HepG2 (cell line): Measurements from ENCODE around the gene LYZ. TPM values are rescaled to one million over a fixed set of nuclear protein-coding genes. Genes with fewer than 3 reads are reported as not detected.

Source experiments
- DPF2 ChIP-seq: sonication (generic); formaldehyde crosslinking; IDR thresholded peaks from 2 replicates; pipeline ENCODE4 v1.4.0; 2020; ENCODE audit warnings: mild to moderate bottlenecking, low read depth, missing genetic modification reagents, borderline replicate concordance
- HNRNPUL1 ChIP-seq: fragments of 200-400 bp; formaldehyde crosslinking; IDR thresholded peaks from 2 replicates; pipeline ENCODE4 v1.6.1; 2017; ENCODE audit warnings: low read depth, mild to moderate bottlenecking, low read length, moderate library complexity
- ZFP36L2 ChIP-seq: sonication (generic); formaldehyde crosslinking; IDR thresholded peaks from 2 replicates; pipeline ENCODE4 v1.4.0; 2020; ENCODE audit warnings: missing genetic modification reagents
- polyA plus RNA-seq, 8 experiments: library from polyadenylated mRNA; depleted of rRNA in 3 of 8; stranded (reverse) in 7 of 8; unstranded in 1 of 8; fragments of >200 nt; fragmentation: Illumina TruSeq in 4 of 8; extraction: Trizol in 4 of 8; gene quantifications; 2 replicates each; pipeline versions ENCODE4 v1.2.1 to v1.2.3, GENCODE V29; 2011 to 2016; ENCODE audit warnings: low read depth in 4 of 8, missing spikeins in 1 of 8, mixed read lengths in 1 of 8; ENCODE audit not compliant: insufficient read depth in 1 of 8
- total RNA-seq, 5 experiments: library from RNA; depleted of rRNA; stranded (reverse); fragments of >200 nt; fragmentation: Illumina TruSeq; extraction: Trizol; gene quantifications; 2 replicates each; pipeline ENCODE4 v1.2.3, GENCODE V29; 2016; ENCODE audit warnings: low read depth in 1 of 5
- TF ChIP-seq, protein P1 (sequence below): sonication (generic); formaldehyde crosslinking; IDR thresholded peaks from 2 replicates; pipeline ENCODE4 v1.4.0; 2020; ENCODE audit warnings: mild to moderate bottlenecking, missing genetic modification reagents
- TF ChIP-seq, protein P2 (sequence below): IDR thresholded peaks from 2 replicates; pipeline ENCODE4 v1.6.1; 2012; ENCODE audit warnings: inconsistent platforms
- TF ChIP-seq, protein P3 (sequence below): sonication (generic); formaldehyde crosslinking; IDR thresholded peaks from 2 replicates; pipeline ENCODE4 v1.4.0; 2020; ENCODE audit warnings: missing genetic modification reagents, borderline replicate concordance

LYZ gene
- total and polyA plus RNA-seq, 2 of the 13 experiments (the other 11 are each of a cell fraction or from before 2014, with no cell fraction given), result 1,788 to 2,054 TPM

DNA sequence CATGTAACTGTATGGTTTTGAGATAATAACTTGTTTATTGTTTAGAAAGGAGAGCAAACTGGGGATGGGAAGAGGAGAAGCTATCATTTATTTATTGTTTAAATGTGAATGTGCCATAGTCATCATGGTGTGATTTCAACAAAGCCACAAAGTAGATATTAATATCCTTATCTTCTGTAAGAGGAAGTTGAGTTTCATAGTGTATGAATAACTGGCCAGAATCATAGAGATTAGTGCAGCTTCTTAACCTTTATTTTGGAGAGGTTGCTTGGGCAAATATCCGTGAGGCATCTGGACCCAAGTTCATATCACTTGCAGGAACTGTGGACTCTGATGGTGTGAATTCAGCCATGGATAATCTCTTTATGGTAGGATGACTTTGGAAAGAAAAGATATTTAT is 26.8 kb upstream of the LYZ start (continued):
- TF ChIP-seq, protein P1, sequence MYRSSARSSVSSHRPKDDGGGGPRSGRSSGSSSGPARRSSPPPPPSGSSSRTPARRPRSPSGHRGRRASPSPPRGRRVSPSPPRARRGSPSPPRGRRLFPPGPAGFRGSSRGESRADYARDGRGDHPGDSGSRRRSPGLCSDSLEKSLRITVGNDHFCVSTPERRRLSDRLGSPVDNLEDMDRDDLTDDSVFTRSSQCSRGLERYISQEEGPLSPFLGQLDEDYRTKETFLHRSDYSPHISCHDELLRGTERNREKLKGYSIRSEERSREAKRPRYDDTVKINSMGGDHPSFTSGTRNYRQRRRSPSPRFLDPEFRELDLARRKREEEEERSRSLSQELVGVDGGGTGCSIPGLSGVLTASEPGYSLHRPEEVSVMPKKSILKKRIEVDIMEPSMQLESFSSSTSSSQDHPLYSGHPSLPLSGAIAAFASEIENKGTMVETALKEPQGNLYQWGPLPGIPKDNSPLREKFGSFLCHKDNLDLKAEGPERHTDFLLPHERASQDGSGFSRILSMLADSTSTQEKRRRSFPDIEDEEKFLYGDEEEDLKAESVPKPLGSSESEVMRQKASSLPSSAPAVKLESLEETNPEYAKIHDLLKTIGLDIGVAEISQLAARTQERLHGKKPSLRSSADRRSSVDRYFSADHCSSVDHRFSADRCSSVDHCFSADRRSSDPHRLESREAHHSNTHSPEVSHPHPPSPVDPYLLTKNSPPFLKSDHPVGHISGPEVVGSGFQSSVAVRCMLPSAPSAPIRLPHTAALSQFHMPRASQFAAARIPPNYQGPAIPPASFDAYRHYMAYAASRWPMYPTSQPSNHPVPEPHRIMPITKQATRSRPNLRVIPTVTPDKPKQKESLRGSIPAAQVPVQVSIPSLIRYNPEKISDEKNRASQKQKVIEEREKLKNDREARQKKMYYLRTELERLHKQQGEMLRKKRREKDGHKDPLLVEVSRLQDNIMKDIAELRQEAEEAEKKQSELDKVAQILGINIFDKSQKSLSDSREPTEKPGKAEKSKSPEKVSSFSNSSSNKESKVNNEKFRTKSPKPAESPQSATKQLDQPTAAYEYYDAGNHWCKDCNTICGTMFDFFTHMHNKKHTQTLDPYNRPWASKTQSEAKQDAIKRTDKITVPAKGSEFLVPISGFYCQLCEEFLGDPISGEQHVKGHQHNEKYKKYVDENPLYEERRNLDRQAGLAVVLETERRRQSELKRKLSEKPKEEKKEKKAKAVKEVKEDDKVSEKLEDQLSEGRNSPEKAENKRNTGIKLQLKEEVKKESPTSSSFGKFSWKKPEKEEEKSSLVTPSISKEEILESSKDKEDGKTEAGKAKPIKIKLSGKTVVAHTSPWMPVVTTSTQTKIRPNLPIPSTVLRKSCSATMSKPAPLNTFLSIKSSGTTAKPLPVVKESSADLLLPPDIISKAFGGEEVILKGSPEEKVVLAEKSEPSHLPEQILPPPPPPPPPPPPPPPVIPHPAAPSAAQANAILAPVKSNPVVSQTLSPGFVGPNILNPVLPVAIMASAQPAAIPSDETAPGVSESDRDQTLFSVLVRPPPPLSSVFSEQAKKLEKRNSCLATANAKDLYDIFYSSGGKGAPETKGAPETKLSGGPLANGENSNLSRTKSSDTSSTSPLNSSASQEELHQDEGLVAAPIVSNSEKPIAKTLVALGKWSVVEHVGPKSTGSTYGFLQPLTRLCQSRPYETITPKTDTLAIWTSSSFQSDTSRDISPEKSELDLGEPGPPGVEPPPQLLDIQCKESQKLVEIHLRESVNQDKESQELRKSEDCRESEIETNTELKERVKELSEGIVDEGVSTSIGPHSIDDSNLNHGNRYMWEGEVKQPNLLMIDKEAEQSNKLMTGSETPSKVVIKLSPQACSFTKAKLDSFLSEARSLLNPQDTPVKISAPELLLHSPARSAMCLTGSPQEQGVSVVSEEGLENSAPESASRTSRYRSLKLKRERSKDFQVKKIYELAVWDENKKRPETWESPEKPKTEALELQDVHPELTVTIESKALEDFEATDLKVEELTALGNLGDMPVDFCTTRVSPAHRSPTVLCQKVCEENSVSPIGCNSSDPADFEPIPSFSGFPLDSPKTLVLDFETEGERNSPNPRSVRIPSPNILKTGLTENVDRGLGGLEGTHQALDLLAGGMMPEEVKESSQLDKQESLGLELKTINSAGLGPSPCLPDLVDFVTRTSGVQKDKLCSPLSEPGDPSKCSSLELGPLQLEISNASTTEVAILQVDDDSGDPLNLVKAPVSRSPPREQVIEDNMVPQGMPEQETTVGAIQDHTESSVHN, result no peak
- TF ChIP-seq, protein P2, sequence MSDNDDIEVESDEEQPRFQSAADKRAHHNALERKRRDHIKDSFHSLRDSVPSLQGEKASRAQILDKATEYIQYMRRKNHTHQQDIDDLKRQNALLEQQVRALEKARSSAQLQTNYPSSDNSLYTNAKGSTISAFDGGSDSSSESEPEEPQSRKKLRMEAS, result no peak
- no peak for TF ChIP-seq DPF2 (CRISPR knock-in tag)
- TF ChIP-seq HNRNPUL1, result no peak
- no peak for TF ChIP-seq ZFP36L2 (CRISPR knock-in tag)
- TF ChIP-seq, protein P3, sequence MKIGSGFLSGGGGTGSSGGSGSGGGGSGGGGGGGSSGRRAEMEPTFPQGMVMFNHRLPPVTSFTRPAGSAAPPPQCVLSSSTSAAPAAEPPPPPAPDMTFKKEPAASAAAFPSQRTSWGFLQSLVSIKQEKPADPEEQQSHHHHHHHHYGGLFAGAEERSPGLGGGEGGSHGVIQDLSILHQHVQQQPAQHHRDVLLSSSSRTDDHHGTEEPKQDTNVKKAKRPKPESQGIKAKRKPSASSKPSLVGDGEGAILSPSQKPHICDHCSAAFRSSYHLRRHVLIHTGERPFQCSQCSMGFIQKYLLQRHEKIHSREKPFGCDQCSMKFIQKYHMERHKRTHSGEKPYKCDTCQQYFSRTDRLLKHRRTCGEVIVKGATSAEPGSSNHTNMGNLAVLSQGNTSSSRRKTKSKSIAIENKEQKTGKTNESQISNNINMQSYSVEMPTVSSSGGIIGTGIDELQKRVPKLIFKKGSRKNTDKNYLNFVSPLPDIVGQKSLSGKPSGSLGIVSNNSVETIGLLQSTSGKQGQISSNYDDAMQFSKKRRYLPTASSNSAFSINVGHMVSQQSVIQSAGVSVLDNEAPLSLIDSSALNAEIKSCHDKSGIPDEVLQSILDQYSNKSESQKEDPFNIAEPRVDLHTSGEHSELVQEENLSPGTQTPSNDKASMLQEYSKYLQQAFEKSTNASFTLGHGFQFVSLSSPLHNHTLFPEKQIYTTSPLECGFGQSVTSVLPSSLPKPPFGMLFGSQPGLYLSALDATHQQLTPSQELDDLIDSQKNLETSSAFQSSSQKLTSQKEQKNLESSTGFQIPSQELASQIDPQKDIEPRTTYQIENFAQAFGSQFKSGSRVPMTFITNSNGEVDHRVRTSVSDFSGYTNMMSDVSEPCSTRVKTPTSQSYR, result no peak
